ENCODE measurements around the gene MPC1.

MPC1 gene

GRCh38 chr6:166325383-166326042 lies 57.2 kb downstream of the MPC1 start:
- H3K36me3 Mint-ChIP-seq (ENCODE audit: insufficient read depth) = peaks cover 61% of the 10 kb centered on the region
- DNase-seq (no peak), ATAC-seq (replicated peaks) (peak; percentile 46)
- peaks cover 13 to 32% of the 10 kb centered on the region in 2 donors for H3K4me1 Mint-ChIP-seq (ENCODE audit: low read depth in 2 of 2)
- H3K27ac Mint-ChIP-seq = no peak overlapping the region
- H3K4me3 Mint-ChIP-seq = no peak overlapping the region
- H3K27me3 Mint-ChIP-seq = no peaks in the 10 kb centered on the region
- H3K9me3 Mint-ChIP-seq = no peaks in the 10 kb centered on the region

- no peaks in the 10 kb centered on the region for H3K9me3 Mint-ChIP-seq
- H3K4me3 Mint-ChIP-seq = no peak overlapping the region
- DNase-seq = no peak
- no peak for ATAC-seq (replicated peaks)
- H3K4me1 Mint-ChIP-seq (ENCODE audit: low read depth in 2 of 2) = peaks cover 13 to 28% of the 10 kb centered on the region in 2 donors
- H3K27ac Mint-ChIP-seq = no peak overlapping the region
- peaks cover 72% of the 10 kb centered on the region for H3K36me3 Mint-ChIP-seq (ENCODE audit: insufficient read depth)
- no peaks in the 10 kb centered on the region for H3K27me3 Mint-ChIP-seq
Measured at GRCh38 chr6:166323395-166323794, 59.3 kb downstream of the MPC1 start.

GRCh38 chr6:166318649-166319600 lies 63.8 kb downstream of the MPC1 start:
- DNase-seq (no peak), ATAC-seq (replicated peaks) (no peak)
- peaks cover 0 to 3% of the 10 kb centered on the region in 2 donors for H3K4me1 Mint-ChIP-seq (ENCODE audit: low read depth in 2 of 2)
- H3K4me3 Mint-ChIP-seq = no peak overlapping the region
- H3K27me3 Mint-ChIP-seq = no peaks in the 10 kb centered on the region
- no peak overlapping the region for H3K27ac Mint-ChIP-seq
- H3K36me3 Mint-ChIP-seq (ENCODE audit: insufficient read depth) = peaks cover 42% of the 10 kb centered on the region
- no peaks in the 10 kb centered on the region for H3K9me3 Mint-ChIP-seq

- Mint-ChIP-seq H3K9me3 (no peaks in the 10 kb centered on the region), H3K27me3 (no peaks in the 10 kb centered on the region)
Measured at GRCh38 chr6:166318227-166318626, 64.5 kb downstream of the MPC1 start.

GRCh38 chr6:166317261-166318212 lies 65.2 kb downstream of the MPC1 start:
- no peak overlapping the region for H3K4me3 Mint-ChIP-seq

More at GRCh38 chr6:166318227-166318626, 64.5 kb downstream of the MPC1 start:
- no peak overlapping the region for H3K4me3 Mint-ChIP-seq
- H3K4me1 Mint-ChIP-seq (ENCODE audit: low read depth in 2 of 2) = peaks cover 0 to 3% of the 10 kb centered on the region in 2 donors
- DNase-seq (no peak), ATAC-seq (replicated peaks) (no peak)
- H3K27ac Mint-ChIP-seq = no peak overlapping the region
- peaks cover 35% of the 10 kb centered on the region for H3K36me3 Mint-ChIP-seq (ENCODE audit: insufficient read depth)

GRCh38 chr6:166315436-166315835 lies 67.3 kb downstream of the MPC1 start:
- peaks cover 0 to 3% of the 10 kb centered on the region in 2 donors for H3K27me3 Mint-ChIP-seq
- peaks cover 17% of the 10 kb centered on the region for H3K36me3 Mint-ChIP-seq (ENCODE audit: insufficient read depth)
- no peak for ATAC-seq (replicated peaks)
- H3K27ac Mint-ChIP-seq = no peak overlapping the region
- no peak overlapping the region for H3K4me3 Mint-ChIP-seq
- DNase-seq = no peak
- H3K4me1 Mint-ChIP-seq (ENCODE audit: low read depth in 2 of 2) = peaks cover 0 to 3% of the 10 kb centered on the region in 2 donors
- H3K9me3 Mint-ChIP-seq = no peaks in the 10 kb centered on the region

More at GRCh38 chr6:166317261-166318212, 65.2 kb downstream of the MPC1 start:
- H3K4me1 Mint-ChIP-seq (ENCODE audit: low read depth in 2 of 2) = peaks cover 0 to 3% of the 10 kb centered on the region in 2 donors
- ATAC-seq (replicated peaks) = no peak
- H3K36me3 Mint-ChIP-seq (ENCODE audit: insufficient read depth) = peaks cover 33% of the 10 kb centered on the region
- no peaks in the 10 kb centered on the region for H3K9me3 Mint-ChIP-seq
- H3K27me3 Mint-ChIP-seq = no peaks in the 10 kb centered on the region
- H3K27ac Mint-ChIP-seq = no peak overlapping the region
- no peak for DNase-seq
